ENCODE measurements around the gene TSC2. TPM values are rescaled to one million over a fixed set of nuclear protein-coding genes. Genes with fewer than 3 reads are reported as not detected.

The TSC2 gene
- total RNA-seq, 1 experiment from 2014 or later: 24.1 TPM

- Histone ChIP-seq H3K36me3 (peaks cover 44% of the 10 kb centered on the region), H3K4me3 (peak overlapping the region; percentile 84), H3K27me3 (no peaks in the 10 kb centered on the region), H3K9me3 (no peaks in the 10 kb centered on the region)
- DNase-seq: peak; percentile 32
Observed at GRCh38 chr16:2048116-2048543, 345 bp downstream of the TSC2 start.

DNA sequence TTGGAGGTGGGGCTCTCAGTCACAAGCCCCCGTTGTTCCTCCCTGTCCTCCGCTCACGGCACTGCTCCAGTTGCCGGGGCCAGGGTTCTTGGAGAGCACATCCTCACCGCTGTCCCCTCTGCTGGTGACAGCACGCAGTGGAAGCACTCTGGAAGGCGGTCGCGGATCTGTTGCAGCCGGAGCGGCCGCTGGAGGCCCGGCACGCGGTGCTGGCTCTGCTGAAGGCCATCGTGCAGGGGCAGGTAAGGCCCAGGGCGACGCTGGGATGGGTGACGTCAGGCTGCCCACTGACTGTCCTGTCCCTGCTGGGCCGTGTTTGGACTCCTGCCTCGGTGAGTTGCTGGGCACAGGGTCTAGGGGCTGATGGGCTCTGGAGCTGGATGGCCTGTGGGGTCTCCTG is 5.4 kb downstream of the TSC2 start:
- Histone ChIP-seq H3K27me3 (no peaks in the 10 kb centered on the region), H3K36me3 (peaks cover 45% of the 10 kb centered on the region), H3K9me3 (no peaks in the 10 kb centered on the region), H3K4me3 (no peak overlapping the region)
- DNase-seq: no peak

DNA sequence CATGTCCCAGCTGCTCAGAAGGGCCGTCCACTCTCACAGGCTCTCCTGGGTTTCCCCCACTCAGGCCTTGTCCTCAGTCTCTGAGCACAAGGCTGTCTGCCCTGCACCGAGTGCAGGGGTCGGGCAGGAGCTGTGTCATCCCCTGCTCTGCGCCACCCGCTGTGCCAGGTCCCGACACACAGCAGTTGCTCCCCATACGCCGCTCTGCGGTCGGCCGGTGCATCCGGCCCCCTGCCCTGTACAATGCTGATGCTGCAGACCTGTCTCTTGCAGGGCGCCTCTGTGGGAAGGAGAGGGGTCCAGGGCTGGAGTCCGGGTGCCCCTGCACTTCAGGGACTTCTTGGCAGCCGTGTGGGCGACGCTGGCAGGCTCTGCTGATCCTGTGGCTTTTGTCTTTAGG is 6.1 kb downstream of the TSC2 start:
- Histone ChIP-seq H3K27me3 (no peaks in the 10 kb centered on the region), H3K4me3 (no peak overlapping the region), H3K9me3 (no peaks in the 10 kb centered on the region), H3K36me3 (peaks cover 50% of the 10 kb centered on the region)
- no peak for DNase-seq

DNA sequence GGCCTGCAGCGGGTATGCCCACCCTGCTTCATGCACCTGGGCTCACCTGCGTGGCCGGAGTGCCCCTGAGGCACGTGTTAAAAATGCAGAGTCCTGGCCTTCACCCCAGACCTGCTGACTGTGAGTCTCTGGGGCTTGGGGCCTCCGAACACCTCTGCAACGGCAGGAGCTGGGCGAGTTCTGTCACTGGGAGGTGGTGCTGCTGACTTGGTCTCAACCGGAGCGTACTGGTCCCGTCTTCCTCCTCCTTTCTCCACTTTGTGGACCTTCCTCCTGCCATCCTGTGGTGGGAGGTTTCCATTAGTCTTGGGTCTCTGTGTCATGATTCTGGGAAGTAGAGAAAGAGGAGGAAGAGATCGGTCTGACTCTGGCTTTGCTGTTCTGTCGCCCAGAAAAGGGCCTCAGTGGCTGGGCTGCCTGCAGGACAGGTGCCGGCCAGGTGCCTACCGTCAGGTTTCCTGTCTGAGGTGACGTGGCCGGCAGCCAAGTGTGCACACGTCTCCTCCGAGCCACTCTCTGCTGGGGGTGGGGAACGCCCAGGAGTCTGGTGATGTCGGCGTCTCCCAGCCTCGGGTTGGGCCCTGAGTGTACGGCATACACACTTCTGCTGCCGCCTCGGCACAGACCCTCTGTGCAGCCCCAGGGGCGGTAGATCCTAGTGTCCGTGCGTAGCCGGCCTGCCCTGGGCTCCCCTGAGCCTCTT is 6.9 kb downstream of the TSC2 start:
- Histone ChIP-seq H3K9me3 (no peaks in the 10 kb centered on the region), H3K36me3 (peaks cover 47% of the 10 kb centered on the region)

GRCh38 chr16:2056077-2056476 is 8.3 kb downstream of the TSC2 start:
- Histone ChIP-seq H3K9me3 (no peaks in the 10 kb centered on the region), H3K27me3 (no peaks in the 10 kb centered on the region), H3K36me3 (peaks cover 44% of the 10 kb centered on the region), H3K4me3 (no peak overlapping the region)
- no peak for DNase-seq

More for the DNA sequence above, 6.9 kb downstream of the TSC2 start:
- H3K27me3 ChIP-seq: no peaks in the 10 kb centered on the region
- no peak overlapping the region for H3K4me3 ChIP-seq
- no peak for DNase-seq

DNA sequence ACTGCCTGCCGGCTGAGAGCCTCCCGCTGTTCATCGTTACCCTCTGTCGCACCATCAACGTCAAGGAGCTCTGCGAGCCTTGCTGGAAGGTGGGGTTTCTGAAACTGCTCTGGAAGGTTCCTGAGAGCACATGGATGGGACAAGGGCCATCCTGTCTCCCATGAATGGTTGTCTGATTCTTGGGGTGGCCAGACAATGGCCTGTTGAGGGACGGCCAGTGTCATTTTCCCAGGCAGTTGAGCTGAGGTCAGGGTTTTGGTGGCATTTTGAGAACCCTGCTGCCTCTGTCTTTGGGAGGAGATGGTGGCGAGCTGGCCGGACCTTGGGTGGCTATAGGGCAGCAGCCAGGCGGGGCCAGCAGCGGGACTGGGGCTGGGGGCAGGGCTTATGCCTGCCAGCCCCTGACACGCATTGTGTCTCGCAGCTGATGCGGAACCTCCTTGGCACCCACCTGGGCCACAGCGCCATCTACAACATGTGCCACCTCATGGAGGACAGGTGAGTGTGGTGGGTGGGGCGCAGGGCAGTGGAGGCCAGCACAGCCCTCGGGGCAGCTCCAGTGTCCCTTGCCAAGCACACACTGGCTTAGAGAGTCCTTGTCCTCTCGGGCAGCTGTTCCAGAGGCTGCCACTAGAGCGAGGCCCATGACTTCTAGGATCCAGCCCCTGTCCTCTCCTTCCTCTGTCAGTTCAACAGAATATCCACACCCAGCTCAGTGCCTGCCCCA is 9.1 kb downstream of the TSC2 start:
- H3K36me3 ChIP-seq: peaks cover 41% of the 10 kb centered on the region
- no peaks in the 10 kb centered on the region for H3K9me3 ChIP-seq
- DNase-seq: no peak
- H3K4me3 ChIP-seq: no peak overlapping the region
- no peaks in the 10 kb centered on the region for H3K27me3 ChIP-seq

- DNase-seq: no peak
- peaks cover 38% of the 10 kb centered on the region for H3K36me3 ChIP-seq
- no peaks in the 10 kb centered on the region for H3K9me3 ChIP-seq
Observed at GRCh38 chr16:2057438-2057837, 9.7 kb downstream of the TSC2 start.

DNA sequence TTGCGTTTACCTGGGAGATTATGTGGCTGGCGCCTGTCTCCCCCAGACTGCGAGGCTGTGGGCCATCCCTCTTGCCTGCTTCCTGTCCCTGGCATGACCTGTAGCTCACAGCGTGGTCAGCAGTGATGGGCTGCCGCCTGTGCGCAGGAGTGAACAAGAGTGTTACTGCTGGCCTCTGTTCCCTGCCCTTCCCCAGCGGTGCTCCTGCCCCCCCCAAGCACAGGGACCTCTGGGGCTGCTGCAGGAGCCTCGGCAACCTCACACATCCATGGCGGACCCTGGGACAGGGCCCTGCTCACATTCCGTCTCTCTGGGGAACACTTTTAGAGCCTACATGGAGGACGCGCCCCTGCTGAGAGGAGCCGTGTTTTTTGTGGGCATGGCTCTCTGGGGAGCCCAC is 10.6 kb downstream of the TSC2 start:
- DNase-seq: no peak
- Histone ChIP-seq H3K36me3 (peaks cover 34% of the 10 kb centered on the region), H3K9me3 (no peaks in the 10 kb centered on the region), H3K27me3 (no peaks in the 10 kb centered on the region), H3K4me3 (no peak overlapping the region)

More at GRCh38 chr16:2057438-2057837, 9.7 kb downstream of the TSC2 start:
- H3K4me3 ChIP-seq: no peak overlapping the region
- H3K27me3 ChIP-seq: no peaks in the 10 kb centered on the region

GRCh38 chr16:2058872-2059271 is 11.1 kb downstream of the TSC2 start:
- Histone ChIP-seq H3K4me3 (no peak overlapping the region), H3K9me3 (no peaks in the 10 kb centered on the region), H3K27me3 (no peaks in the 10 kb centered on the region), H3K36me3 (peaks cover 34% of the 10 kb centered on the region)
- DNase-seq: no peak

DNA sequence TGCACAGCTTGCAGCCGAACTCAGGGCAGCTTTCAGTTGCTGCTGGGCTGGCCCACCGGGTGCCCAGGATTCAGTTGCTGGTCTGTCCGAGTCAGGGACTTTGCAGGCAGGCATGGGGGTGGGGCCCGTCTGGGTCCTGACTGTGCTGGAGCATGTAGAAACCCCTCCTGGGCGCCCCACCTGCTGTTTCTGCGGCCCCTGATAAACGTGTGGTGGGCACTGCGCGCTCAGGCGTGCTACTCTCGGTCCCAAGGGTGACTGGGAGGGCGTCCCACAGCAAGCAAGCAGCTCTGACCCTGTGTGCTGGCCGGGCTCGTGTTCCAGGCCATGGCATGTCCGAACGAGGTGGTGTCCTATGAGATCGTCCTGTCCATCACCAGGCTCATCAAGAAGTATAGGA is 12.6 kb downstream of the TSC2 start:
- H3K27me3 ChIP-seq: no peaks in the 10 kb centered on the region
- no peaks in the 10 kb centered on the region for H3K9me3 ChIP-seq
- H3K36me3 ChIP-seq: peaks cover 31% of the 10 kb centered on the region
- DNase-seq: no peak
- no peak overlapping the region for H3K4me3 ChIP-seq

DNA sequence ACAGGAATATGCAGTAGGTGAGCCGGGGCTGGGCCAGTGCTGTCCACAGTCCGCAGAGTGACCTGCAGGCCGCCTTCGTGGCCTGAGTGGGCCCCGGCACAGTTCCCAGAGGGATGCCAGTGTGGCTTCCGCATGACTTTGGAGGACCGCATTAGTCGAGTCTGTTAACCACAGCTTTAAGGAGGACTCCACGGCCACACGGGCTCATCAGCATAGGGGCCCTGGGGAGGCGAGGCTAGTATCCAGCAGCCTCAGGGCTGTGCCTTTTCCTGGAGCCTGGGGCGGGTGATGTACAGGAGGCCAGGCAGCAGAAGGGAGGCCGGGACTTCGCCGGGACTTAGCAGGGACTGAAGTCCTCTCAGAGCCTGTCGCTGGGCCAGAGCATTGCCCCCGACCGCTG is 13.2 kb downstream of the TSC2 start:
- no peaks in the 10 kb centered on the region for H3K27me3 ChIP-seq
- H3K4me3 ChIP-seq: no peak overlapping the region
- peaks cover 33% of the 10 kb centered on the region for H3K36me3 ChIP-seq
- DNase-seq: no peak
- H3K9me3 ChIP-seq: no peaks in the 10 kb centered on the region

GRCh38 chr16:2061526-2061925 is 13.7 kb downstream of the TSC2 start:
- peaks cover 37% of the 10 kb centered on the region for H3K36me3 ChIP-seq

DNA sequence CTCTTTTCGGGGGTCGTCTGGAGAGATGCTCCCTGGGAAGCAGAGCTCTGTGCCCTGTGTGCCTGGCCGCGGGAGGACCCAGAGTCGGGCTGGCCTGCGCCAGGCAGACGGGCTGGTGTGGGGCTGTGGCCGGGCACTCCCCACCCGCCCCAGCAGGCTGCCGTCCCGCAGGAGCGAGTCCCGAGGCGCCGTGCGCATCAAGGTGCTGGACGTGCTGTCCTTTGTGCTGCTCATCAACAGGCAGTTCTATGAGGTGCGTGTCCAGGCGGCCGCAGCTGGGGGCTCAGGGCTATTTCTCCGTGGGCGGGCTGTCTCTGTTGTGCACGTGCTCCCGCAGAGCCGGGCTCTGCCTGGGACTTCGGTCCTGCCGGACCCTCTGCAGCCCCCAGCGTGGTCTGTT is 15.0 kb downstream of the TSC2 start:
- DNase-seq: no peak
- H3K27me3 ChIP-seq: no peaks in the 10 kb centered on the region
- no peak overlapping the region for H3K4me3 ChIP-seq
- H3K9me3 ChIP-seq: no peaks in the 10 kb centered on the region
- peaks cover 30% of the 10 kb centered on the region for H3K36me3 ChIP-seq

More at GRCh38 chr16:2061526-2061925, 13.7 kb downstream of the TSC2 start:
- no peak overlapping the region for H3K4me3 ChIP-seq
- H3K27me3 ChIP-seq: no peaks in the 10 kb centered on the region
- no peaks in the 10 kb centered on the region for H3K9me3 ChIP-seq
- DNase-seq: no peak

DNA sequence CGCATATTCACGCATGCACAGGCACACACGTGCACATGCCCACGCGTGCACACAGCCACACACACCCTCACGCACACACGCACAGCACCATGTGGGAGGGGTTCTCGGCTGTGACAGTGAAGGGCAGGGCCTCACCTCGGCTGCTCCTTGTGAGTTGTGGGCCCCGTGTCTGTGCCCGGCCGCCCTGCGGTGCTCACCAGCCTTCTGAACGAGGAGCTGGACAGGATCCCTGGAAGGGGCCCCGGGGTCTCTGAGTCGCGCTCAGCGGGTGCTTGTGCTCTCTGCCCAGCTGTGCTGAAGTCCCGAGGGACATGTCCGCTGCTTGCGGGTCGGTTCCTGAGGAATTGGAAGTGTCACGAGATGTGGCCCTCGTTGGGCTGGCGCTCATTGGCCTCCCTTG is 16.1 kb downstream of the TSC2 start:
- Histone ChIP-seq H3K4me3 (no peak overlapping the region), H3K9me3 (no peaks in the 10 kb centered on the region), H3K36me3 (peaks cover 26% of the 10 kb centered on the region), H3K27me3 (no peaks in the 10 kb centered on the region)
- DNase-seq: no peak

DNA sequence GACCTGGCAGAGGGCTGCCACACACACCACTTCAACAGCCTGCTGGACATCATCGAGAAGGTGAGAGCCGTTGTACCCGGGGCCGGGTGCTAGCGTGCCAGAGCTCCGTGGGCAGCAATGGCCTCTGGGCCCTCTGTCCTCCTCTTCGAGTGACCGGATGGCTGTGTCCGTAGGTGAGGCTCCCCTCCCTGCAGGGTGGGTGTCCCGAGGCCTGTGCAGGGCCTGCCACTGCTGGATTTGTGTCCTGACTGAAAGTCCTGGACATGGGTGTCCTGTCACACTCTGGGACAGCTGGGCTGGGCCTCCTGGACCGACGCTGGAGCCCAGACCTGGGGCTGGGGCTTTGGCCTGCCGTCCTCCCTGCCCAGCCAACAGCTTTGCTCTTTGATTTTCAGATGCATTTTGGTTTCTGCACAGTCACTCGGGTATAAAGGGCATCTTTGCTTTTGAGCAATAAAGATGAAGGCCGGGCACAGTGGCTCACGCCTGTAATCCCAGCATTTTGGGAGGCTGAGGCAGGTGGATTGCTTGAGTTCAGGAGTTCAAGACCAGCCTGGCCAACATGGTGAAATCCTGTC is 16.7 kb downstream of the TSC2 start:
- Histone ChIP-seq H3K9me3 (no peaks in the 10 kb centered on the region), H3K36me3 (peaks cover 26% of the 10 kb centered on the region), H3K4me3 (no peak overlapping the region), H3K27me3 (no peaks in the 10 kb centered on the region)
- DNase-seq: no peak

GRCh38 chr16:2066139-2066538 is 18.4 kb downstream of the TSC2 start:
- H3K9me3 ChIP-seq: no peaks in the 10 kb centered on the region
- no peak for DNase-seq
- H3K36me3 ChIP-seq: peaks cover 30% of the 10 kb centered on the region
- H3K27me3 ChIP-seq: no peaks in the 10 kb centered on the region
- no peak overlapping the region for H3K4me3 ChIP-seq

- Histone ChIP-seq H3K27me3 (no peaks in the 10 kb centered on the region), H3K9me3 (no peaks in the 10 kb centered on the region), H3K36me3 (peaks cover 36% of the 10 kb centered on the region), H3K4me3 (no peak overlapping the region)
- DNase-seq: no peak
Observed at GRCh38 chr16:2070576-2071453, 23.0 kb downstream of the TSC2 start.
